Activated T-cell treated with anti-CD3 and anti-CD28 coated beads, Interleukin-2, amount 50 U/mL, for 48 hours (primary cell): Measurements from ENCODE around the gene RFLNA.

ENCODE experiments used
- DNase-seq, 2 experiments: peaks; one replicate each; pipeline ENCODE4 v3.0.0-alpha.2; 2020

Gene RFLNA

GRCh38 chr12:124294780-124295341 is at the start of gene RFLNA:
TSS of gene RFLNA (plus strand) at chr12:124295093. CDS start at chr12:124295430, 337 bp downstream.
- no peak for DNase-seq

GRCh38 chr12:124247331-124247730 is 47.6 kb upstream of the RFLNA start:
- DNase-seq = no peak

DNA sequence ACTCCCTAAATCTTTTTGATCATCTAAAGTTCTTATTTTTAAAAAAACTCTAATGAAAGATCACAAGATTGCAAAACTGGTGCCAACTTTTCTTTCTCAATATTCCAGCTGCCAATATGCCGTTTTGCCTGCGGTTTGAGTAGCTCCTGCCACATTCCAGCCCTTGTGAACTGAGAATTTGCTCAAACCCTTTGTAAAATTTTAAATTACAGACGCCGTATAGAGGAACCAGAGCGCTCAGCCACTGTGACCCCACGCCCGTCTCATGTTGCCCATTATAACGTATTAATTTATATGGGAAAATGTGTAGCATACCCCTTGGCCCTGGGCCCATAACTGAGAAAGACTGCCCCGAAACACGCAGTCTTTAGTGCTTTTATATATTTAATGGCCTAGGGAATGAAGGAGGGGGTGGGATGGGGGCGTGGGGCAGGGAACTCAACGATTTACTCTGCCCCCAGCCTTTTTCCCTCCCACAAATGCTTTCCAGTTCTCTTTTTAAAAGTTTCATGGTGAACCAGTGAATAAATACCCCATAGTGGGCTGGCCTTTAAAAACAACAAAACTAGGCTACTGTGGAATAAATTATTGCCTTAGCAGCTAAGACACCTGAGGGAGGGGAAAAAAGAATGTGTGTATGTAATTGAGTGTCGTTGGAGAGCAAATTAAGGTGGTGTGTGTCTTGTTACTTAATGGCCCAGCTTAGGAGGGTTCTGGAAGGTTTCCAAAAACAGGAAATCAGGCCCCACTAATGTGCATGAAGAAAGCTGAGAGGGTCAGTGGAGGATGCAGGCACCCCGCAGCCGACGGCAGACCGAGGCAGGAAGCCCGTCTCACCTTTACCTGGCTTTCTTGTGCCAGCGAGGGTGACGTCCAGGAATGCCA is 45.7 kb upstream of the RFLNA start:
- no peak for DNase-seq

DNA sequence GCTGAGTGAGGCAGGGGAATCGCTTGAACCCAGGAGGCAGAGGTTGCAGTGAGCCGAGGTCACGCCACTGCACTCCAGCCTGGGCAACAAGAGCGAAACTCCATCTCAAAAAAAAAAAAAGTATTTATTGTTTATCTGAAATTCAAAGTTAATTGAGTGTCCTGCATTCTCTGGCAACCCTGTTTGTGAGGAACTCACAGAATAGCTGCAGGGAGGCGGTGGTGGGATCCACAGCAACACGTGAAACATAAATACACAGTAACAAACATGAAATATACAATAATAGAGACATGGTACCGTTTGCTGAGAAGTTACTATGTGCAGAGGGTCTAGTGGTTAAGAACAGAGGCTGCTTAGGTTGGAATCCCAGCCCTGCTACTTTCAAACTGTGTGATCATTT is 43.7 kb upstream of the RFLNA start:
- no peak for DNase-seq

DNA sequence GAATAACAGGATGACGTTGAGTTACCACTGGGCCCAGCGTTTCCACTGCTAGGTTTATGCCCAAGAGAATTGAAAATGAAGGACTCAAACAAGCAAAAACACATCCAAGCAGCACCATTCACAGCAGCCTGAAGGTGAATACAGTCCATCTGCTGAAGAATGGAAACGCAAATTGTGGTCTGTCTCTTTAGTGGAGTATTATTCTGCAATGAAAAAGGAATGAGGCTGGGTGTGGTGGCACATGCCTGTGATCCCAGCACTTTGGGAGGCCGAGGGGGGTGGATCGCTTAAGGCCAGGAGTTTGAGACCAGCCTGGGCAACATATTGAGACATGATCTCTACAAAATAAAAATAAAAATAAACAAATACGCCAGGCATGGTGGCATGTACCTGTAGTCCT is 41.9 kb upstream of the RFLNA start:
- no peak for DNase-seq

GRCh38 chr12:124254126-124254525 is 40.8 kb upstream of the RFLNA start:
- DNase-seq = no peak

- DNase-seq = no peak
Measured at GRCh38 chr12:124259154-124260066, 35.5 kb upstream of the RFLNA start.

- DNase-seq = no peak
Measured at GRCh38 chr12:124261885-124262284, 33.0 kb upstream of the RFLNA start.

GRCh38 chr12:124264089-124264795 is 30.7 kb upstream of the RFLNA start:
- DNase-seq = no peak

DNA sequence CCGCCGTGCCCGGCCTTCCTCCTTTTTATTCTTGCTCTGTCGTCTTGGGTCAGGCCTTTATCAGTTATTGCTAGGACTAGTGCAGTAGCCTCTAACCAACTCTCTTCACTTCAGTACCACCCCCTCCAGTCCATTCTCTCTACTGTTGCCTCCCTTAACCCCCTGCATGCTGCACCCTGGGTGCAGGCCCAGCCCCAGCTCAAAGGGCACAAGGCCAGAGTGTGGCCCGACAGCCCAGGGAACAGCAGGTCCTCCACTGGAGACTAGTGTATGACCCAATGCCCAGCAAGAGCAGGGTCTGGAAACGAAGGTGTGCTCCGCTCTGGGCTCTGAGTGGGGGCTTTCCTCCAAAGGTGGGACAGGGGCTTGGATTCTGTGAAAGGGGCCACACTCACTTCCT is 30.0 kb upstream of the RFLNA start:
- no peak for DNase-seq

- no peak for DNase-seq
Measured at GRCh38 chr12:124267205-124267778, 27.6 kb upstream of the RFLNA start.

GRCh38 chr12:124270671-124271070 is 24.2 kb upstream of the RFLNA start:
- no peak for DNase-seq

DNA sequence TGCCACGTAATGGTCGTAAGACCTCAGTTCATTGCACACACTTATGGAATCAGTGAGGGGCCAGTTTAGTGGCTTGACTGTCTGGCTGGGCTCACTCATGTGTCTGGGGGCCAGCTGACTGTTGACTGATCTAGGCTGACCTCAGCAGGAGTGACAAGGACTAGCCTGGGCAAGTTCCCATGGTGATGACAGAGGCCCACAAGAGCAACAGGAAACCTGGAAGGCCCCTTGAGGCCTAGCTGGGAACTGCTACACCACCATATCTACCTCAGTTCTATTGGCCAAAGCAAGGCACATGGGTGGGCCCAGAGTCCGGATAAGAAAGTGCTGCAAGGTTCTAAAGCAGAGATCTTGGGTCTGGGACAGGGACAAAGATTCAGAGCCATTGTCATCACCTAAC is 21.3 kb upstream of the RFLNA start:
- DNase-seq = peak; percentile 27 to 44

DNA sequence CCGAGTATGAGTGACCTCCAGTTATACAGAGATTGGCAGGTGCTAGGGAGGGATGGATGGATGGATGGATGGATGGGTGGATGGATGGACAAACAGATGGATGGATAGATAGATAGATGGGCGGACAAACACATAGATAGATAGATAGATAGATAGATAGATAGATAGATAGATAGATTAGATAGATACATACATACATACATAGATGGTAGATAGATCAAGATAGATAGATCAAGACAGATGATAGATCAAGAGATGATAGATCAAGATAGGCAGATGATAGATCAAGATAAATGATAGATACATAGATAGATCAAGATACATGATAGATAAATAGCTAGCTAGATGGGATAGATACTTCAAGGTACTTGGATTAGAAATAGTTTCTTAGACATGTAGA is 18.6 kb upstream of the RFLNA start:
- DNase-seq = no peak

DNA sequence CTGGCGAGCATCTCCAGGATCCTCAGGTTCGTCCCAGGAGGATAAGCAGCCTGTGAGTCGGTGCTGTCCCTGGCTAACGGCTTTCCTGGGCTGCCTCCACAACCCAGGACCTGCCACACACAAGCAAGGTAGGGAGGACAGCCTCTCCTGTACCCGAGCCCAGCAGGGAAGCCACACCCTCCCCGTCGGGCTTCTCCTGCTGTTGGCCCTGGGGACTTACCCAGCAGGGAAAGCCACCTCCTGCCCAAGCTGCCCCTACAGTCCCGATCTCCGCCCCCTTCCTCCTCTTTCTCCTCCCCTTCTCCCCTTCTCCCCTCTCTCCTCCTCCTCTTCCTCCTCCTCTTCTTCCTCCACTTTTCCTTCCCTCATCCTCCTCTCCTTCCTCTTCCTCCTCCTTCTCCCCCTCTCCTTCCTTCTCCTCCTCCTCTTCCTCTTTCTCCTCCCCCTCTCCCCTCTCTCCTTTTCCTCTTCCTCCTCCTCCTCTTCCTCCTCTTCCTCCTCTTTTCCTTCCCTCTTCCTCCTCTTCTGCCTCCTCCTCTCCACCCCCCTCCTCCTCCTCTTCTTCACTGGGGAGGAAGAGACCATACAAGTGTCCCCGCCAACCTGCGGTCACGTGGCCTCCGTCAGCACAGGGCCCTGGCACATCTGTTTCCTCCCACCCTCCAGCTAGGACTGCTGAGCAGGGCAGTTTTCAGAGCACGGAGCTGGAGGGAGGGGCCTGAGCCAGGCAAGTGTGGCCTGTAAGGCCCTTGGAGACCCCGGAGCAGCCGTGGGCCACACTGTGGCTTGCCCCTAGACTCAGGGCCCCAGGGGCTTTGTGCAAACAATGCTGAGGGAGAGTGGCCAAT is 17.3 kb upstream of the RFLNA start:
- DNase-seq = no peak

DNA sequence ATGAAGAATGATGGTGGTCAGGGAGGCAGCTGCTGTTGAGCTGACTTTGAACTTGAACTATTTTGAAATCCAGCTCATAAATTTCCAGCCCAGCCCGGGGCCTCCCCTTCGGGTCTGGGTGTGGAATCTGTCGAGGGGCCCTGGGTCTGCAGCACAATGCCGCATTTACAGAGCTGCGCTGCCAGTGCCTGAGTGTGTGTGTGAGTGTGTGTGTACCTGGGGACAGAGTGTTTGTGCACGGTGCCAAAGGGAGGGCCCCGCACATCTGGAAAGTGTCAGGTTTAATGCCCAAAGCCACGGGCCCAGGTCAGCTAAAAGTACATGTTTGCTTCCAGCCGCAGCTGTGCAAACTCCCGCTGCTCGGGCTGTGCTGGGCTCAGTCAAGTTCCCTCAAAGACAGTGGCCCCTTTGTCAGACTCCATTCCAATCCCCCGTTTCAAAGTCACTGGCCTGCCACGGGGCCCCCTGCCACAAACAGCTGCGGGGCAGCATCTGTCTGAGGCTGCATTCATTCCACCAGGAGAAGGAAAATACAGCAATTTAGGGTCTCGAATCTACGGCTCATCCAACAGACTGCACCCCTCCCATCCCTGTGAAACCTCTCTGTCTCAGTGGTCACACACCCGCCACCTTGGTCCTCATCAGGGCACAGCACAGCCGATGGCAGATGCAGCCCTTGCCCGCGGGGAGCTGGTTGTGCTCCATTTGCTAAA is 16.3 kb upstream of the RFLNA start:
- no peak for DNase-seq

- DNase-seq = no peak
Measured at GRCh38 chr12:124279315-124279714, 15.6 kb upstream of the RFLNA start.

DNA sequence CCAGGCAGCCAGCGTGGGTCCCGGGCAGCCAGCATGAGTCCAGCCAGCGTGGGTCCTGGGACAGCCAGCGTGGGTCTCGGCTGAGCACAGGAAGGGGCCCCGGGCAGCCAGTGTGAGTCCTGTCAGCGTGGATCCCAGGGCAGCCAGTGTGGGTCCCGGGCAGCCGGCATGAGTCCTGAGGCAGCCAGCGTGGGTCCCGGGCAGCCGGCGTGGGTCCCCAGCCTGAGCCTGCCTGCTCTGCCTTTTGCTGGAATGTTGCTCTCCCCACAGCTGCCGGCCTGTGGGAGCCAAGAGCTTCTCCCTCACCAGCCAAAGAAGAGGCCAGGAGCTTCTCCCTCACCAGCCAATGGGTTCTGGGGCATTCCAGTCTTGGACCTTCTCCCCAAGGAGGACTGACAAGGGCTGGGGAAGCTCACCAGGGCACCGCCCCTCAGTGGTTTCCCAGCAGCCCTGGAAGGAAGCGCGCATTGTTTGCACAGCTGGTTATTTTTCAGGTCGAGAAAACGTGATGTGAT is 15.0 kb upstream of the RFLNA start:
- no peak for DNase-seq

GRCh38 chr12:124281309-124281708 is 13.6 kb upstream of the RFLNA start:
- no peak for DNase-seq

- no peak for DNase-seq
Measured at GRCh38 chr12:124282287-124282686, 12.6 kb upstream of the RFLNA start.

- no peak for DNase-seq
Measured at GRCh38 chr12:124283326-124283725, 11.6 kb upstream of the RFLNA start.
